COLO829 (cell line): Measurements from ENCODE around the gene PRKN.

ENCODE experiments used
- DNase-seq: peaks from one replicate; pipeline ENCODE4 v3.0.0; 2012; ENCODE audit warnings: low spot score

Gene PRKN

DNA sequence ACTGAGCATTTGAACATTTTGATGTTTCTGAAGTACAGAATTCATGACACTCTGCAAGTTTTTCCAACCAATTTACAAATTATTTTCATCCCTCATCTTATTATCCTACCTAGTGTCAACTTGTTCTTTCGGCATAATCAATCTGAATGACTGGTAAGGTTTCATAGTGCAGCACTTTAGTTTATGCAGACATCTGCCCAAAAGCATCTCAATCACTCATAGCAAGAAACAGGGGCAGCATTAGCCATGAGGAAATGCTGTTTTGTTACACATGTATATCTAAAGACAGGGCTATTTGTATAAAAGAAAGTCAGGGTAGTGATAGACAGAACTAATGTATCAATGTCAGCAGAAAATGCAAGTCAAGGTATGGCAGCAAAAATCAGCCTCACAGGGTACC, 1075.6 kb downstream of the PRKN start:
- DNase-seq, result no peak

- DNase-seq, result no peak
These were observed 1077.7 kb downstream of the PRKN start for GRCh38 chr6:161649841-161650240.

- DNase-seq, result no peak
These were observed 1078.5 kb downstream of the PRKN start for GRCh38 chr6:161649068-161649467.

- no peak for DNase-seq
These were observed 1080.3 kb downstream of the PRKN start for GRCh38 chr6:161647234-161647633.

- DNase-seq, result no peak
These were observed 1083.0 kb downstream of the PRKN start for GRCh38 chr6:161644521-161644920.

GRCh38 chr6:161641175-161641574, 1086.4 kb downstream of the PRKN start:
- no peak for DNase-seq

DNA sequence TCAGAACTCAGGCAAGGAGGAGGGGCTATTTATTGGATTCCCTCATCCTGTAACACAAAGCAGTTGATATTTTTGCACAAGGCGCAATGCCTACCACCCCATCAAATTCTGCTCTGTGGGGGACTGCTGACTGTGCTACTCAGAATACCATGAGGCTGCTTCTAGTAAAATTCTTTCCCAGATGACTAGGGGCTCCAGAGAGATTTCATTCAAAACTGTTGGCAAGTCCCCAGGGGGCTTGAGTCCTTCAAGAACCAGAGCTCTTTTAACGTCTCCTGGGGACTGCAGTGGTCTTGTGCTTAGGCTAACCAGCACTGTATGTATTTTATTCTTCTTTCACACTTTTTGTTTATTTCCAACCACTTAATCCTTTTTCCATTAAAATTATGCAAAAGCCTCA, 1087.8 kb downstream of the PRKN start:
- DNase-seq, result no peak

DNA sequence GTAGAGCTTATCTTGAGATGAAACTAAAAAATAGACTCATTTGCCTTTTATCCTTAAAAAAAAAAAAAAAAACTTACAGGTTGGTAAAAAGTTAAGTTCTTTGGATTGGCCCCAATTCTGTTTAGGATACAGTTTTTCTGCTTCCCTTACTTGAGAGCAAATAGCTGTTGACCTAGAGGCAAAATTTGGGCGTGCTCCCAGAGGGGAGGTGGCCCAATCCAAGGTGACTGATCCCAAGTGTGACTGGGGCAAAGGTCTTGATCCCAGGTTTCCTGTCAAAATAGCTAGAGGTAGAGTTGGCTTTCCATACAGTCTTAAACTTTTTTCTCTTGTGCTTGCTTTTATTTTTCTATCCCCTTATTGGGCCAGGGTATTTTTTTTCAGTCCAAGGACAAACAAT, 1089.9 kb downstream of the PRKN start:
- DNase-seq, result no peak

- DNase-seq, result no peak
These were observed 1090.6 kb downstream of the PRKN start for GRCh38 chr6:161636882-161637430.

GRCh38 chr6:161635975-161636374, 1091.6 kb downstream of the PRKN start:
- no peak for DNase-seq

DNA sequence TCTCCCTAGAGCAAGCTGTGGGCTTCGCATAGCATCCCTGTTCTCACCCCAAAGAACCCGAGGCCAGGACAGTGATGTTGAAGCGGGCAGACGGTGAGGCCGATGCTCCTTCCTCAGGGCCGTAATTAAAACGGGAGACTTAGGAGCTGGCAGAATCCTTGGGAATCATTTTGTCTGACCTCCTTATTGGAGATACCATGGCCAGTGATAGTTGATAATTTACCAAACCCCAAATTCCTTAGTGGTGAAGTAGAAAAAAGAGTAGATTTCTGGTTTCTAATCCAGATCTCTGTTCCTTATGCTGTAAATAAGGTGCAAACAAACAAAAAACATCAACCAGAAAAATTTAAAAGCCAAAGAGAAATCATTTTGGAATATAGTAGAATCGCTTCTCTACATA, 1092.7 kb downstream of the PRKN start:
- DNase-seq, result no peak

DNA sequence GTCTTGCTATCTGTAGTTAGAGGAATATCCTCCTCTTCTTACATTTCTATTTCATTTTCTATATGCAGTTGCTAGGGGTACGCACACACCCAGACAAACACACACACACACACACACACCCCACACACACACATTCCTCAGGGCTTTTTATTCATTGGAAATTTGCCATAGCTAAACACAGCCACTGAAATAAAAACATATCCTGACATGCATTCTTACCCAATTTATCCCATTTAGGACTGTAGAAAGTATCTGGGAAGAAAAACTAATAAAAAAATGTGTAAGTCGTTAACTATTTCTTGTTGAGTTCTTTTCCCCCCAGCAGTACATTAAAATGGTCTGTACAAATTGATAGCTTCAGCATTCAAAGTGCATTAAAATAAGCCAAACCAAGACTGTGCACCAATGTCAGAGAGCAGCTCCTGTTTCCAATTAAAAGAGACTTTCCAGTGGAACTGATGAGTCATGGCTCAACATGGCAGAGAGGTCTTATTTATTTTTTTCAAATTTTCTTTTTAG, 1095.8 kb downstream of the PRKN start:
- DNase-seq, result no peak

GRCh38 chr6:161630674-161631073, 1096.9 kb downstream of the PRKN start:
- DNase-seq, result peak; percentile 33

DNA sequence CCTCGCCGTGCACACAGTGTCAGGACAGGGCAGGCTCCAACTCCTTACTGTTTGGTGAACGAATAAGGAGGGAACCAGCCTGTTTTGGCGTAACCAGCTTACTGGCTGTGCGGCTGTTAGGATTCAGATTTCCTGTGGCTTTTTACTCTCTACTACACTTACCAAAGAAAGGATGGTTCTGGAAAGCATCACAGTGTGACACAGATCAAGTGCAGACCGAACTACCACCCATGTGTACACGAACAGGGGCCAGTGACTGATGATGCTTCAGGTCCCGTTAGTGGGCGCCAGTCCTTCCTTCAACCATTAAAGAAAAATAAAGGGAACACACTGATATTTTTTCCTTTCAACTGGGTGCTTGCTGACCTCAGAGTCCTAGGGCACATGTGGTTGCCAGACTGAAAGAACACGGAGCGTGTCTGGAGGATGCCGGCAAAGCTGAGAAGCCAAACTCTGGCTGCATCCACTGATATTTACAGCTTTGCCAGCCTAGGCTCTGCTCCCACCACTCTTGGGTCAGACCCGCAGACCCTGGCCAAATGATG, 1101.4 kb downstream of the PRKN start:
- no peak for DNase-seq

GRCh38 chr6:161624111-161624510, 1103.5 kb downstream of the PRKN start:
- no peak for DNase-seq

GRCh38 chr6:161622779-161623178, 1104.8 kb downstream of the PRKN start:
- DNase-seq, result no peak

- peak; percentile 77 for DNase-seq
These were observed 1108.6 kb downstream of the PRKN start for GRCh38 chr6:161618831-161619454.

DNA sequence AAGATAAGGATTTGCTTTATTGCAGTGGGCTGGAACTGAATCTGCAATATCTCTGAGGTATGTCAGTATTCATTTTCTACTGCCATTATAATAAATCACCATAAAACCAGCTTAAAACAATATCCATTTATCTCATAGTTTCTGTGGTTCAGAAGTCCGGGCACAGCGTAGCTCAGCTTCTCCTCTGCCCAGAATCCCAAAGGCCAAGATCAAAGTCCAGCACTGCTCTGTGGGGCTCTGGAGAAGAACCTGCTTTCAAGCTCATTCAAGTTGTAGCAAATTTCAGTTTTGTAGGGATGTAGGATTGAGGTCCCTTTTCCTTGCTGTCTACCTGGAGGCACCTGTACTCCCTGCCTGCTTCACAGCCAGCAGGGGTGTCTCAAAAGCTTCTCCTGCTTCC, 1113.9 kb downstream of the PRKN start:
- DNase-seq, result no peak

GRCh38 chr6:161608771-161609170, 1118.8 kb downstream of the PRKN start:
- DNase-seq, result no peak

DNA sequence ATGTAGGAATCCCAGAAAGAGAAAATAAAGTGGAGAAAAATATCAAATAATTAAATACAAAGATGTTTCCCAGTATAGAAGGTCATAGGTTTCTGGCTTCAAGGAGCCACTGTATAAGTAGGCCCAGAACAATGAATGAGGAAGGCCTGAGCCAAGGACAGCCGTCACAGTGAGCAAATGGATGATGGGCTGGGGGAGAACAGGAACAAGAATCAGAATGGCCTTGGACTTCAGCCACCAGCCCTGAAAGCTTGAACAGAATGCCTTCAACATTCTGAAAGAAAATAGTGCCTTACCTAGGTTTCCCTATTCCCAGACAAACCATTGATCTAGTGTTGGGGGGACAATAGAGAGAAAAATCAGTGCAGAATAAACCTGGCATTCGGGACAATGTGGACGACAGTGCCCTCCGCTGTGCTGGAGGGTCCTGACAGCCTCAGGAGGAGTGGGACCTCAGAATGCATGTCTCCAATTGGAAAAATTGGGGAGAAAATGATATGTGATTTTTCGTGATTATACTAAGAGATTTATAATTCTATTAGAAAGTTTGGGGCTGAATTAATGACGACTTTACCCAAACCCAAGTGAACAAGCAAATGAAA, 1119.8 kb downstream of the PRKN start:
- no peak for DNase-seq

GRCh38 chr6:161602359-161602758, 1125.2 kb downstream of the PRKN start:
- DNase-seq, result peak; percentile 45

- no peak for DNase-seq
These were observed 1128.7 kb downstream of the PRKN start for GRCh38 chr6:161598896-161599295.

GRCh38 chr6:161596807-161597520, 1130.6 kb downstream of the PRKN start:
- DNase-seq, result no peak
